Astrocyte (in vitro differentiated cells and primary cell): ENCODE measurements around the gene PCDHA2. TPM values are rescaled to one million over a fixed set of nuclear protein-coding genes. Genes with fewer than 3 reads are reported as not detected.
"Not testable (repeated sequence)": the region's sequence is repeated elsewhere in the genome, so short reads cannot be mapped to it uniquely, and the experiment has no call there.

Experiments used
- DNase-seq: peaks from one replicate; pipeline ENCODE4 v3.0.0-alpha.2; 2010; ENCODE audit warnings: low read depth
- FAIRE-seq: peaks from 2 replicates; lab custom pipeline; 2011; peaks lifted over from hg19 to GRCh38; lab: Jason Lieb, UNC
- H2AFZ ChIP-seq: 2 replicates; pipeline ENCODE4 v1.6.0; 2012; ENCODE audit warnings: low read depth, low read length, inconsistent platforms
- H3K27ac ChIP-seq: 2 replicates; pipeline ENCODE4 v1.5.1; 2011; ENCODE audit warnings: low read depth, low read length, inconsistent platforms
- H3K27me3 ChIP-seq: 2 replicates; pipeline ENCODE4 v1.6.0; 2011; ENCODE audit warnings: low read length, inconsistent platforms; ENCODE audit not compliant: insufficient read depth
- H3K36me3 ChIP-seq: 2 replicates; pipeline ENCODE4 v1.5.1; 2011; ENCODE audit warnings: low read length, inconsistent platforms; ENCODE audit not compliant: insufficient read depth
- H3K4me1 ChIP-seq: 2 replicates; pipeline ENCODE4 v1.5.1; 2011; ENCODE audit warnings: low read length, inconsistent platforms; ENCODE audit not compliant: insufficient read depth
- H3K4me2 ChIP-seq: 2 replicates; pipeline ENCODE4 v1.6.0; 2012; ENCODE audit warnings: low read length, inconsistent platforms
- H3K4me3 ChIP-seq: 2 replicates; pipeline ENCODE4 v1.5.1; 2011; ENCODE audit warnings: low read depth, mild to moderate bottlenecking, low read length, inconsistent platforms; ENCODE audit not compliant: insufficient read depth
- H3K79me2 ChIP-seq: 2 replicates; pipeline ENCODE4 v1.6.0; 2012; ENCODE audit warnings: mild to moderate bottlenecking, low read length, inconsistent platforms; ENCODE audit not compliant: insufficient read depth
- H3K9ac ChIP-seq: 2 replicates; pipeline ENCODE4 v1.6.0; 2012; ENCODE audit warnings: mild to moderate bottlenecking, low read length, inconsistent platforms
- H3K9me3 ChIP-seq: 2 replicates; pipeline ENCODE4 v1.5.1; 2012; ENCODE audit warnings: low read depth, mild to moderate bottlenecking, low read length, inconsistent platforms; ENCODE audit not compliant: insufficient read depth
- H4K20me1 ChIP-seq: 2 replicates; pipeline ENCODE4 v1.6.0; 2012; ENCODE audit warnings: low read length, inconsistent platforms; ENCODE audit not compliant: insufficient read depth
- H3K27ac Mint-ChIP-seq: one replicate; pipeline ENCODE4 v1.8.0; 2021; ENCODE audit warnings: mild to moderate bottlenecking, mixed read lengths; ENCODE audit not compliant: unreplicated experiment
- H3K27me3 Mint-ChIP-seq: one replicate; pipeline ENCODE4 v1.8.0; 2021; ENCODE audit warnings: low read depth, mixed read lengths; ENCODE audit not compliant: unreplicated experiment
- H3K36me3 Mint-ChIP-seq: one replicate; pipeline ENCODE4 v1.8.0; 2021; ENCODE audit warnings: low read depth, mixed read lengths; ENCODE audit not compliant: unreplicated experiment
- H3K4me1 Mint-ChIP-seq: one replicate; pipeline ENCODE4 v1.8.0; 2021; ENCODE audit warnings: low read depth, mixed read lengths; ENCODE audit not compliant: unreplicated experiment
- H3K4me3 Mint-ChIP-seq: one replicate; pipeline ENCODE4 v1.8.0; 2021; ENCODE audit warnings: mild to moderate bottlenecking, moderate library complexity, mixed read lengths; ENCODE audit not compliant: unreplicated experiment
- H3K9me3 Mint-ChIP-seq: one replicate; pipeline ENCODE4 v1.8.0; 2021; ENCODE audit warnings: mild to moderate bottlenecking, mixed read lengths; ENCODE audit not compliant: unreplicated experiment
- EZH2 ChIP-seq: IDR thresholded peaks from 2 replicates; pipeline ENCODE4 v1.6.1; 2012; ENCODE audit warnings: mild to moderate bottlenecking, low read length, inconsistent platforms; ENCODE audit not compliant: insufficient read depth
- total RNA-seq: library from RNA; stranded (reverse); gene quantifications from 2 replicates; pipeline ENCODE4 v1.2.1, GENCODE V29; 2021
- TF ChIP-seq, protein P1 (sequence below): IDR thresholded peaks from 2 replicates; pipeline ENCODE4 v1.5.1; 2011; ENCODE audit warnings: low read depth, mild to moderate bottlenecking, inconsistent platforms, low read length, moderate library complexity; ENCODE audit not compliant: insufficient read depth

Gene PCDHA2
- total RNA-seq, 1 donor from 2014 or later: 2.3 TPM

DNA sequence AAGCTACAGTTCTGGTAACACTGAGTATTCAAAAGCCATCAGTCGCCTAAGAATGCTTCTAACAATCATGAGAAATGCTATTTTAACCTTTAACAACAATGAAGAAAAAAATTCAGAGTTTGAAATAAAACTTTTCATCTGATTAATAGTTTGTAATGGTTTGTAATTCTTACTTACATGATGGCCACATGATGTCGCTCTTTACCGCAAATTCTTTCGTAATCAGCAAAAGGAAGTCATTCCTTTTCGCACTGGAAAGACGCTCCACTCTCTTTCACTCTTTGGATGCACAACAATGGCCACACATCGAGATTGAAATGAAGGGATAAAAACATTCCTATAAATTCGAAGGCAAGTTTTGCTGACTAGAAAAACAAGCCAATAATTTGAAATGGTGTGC, 39.3 kb downstream of the PCDHA2 start, which contains the start of gene PCDHA7:
PCDHA7 (plus strand) TSS at position 277 of the 400 bp plus-strand sequence; CDS start at position 392, 115 bp downstream.
- no peaks in the 10 kb centered on the region for H4K20me1 ChIP-seq
- H2AFZ ChIP-seq: no peak within 1 kb of the TSS
- H3K4me3 Mint-ChIP-seq: peak within 1 kb of the TSS; percentile 76
- H3K27ac Mint-ChIP-seq: no peak within 1 kb of the TSS
- H3K9me3 Mint-ChIP-seq: peaks cover 5% of the 10 kb centered on the region
- H3K4me3 ChIP-seq: no peak within 1 kb of the TSS
- no peak within 1 kb of the TSS for H3K9ac ChIP-seq
- H3K27me3 Mint-ChIP-seq: no peaks in the 10 kb centered on the region
- H3K4me1 Mint-ChIP-seq: no peaks in the 10 kb centered on the region
- no peak within 1 kb of the TSS for H3K4me2 ChIP-seq
- no peak within 1 kb of the TSS for H3K27ac ChIP-seq
- H3K79me2 ChIP-seq: no peaks in the 10 kb centered on the region
- H3K9me3 ChIP-seq: peaks cover 14% of the 10 kb centered on the region
- DNase-seq: peak; percentile 5
- FAIRE-seq: no peak
- H3K4me1 ChIP-seq: no peaks in the 10 kb centered on the region
- no peaks in the 10 kb centered on the region for H3K27me3 ChIP-seq
- TF ChIP-seq, protein P1, sequence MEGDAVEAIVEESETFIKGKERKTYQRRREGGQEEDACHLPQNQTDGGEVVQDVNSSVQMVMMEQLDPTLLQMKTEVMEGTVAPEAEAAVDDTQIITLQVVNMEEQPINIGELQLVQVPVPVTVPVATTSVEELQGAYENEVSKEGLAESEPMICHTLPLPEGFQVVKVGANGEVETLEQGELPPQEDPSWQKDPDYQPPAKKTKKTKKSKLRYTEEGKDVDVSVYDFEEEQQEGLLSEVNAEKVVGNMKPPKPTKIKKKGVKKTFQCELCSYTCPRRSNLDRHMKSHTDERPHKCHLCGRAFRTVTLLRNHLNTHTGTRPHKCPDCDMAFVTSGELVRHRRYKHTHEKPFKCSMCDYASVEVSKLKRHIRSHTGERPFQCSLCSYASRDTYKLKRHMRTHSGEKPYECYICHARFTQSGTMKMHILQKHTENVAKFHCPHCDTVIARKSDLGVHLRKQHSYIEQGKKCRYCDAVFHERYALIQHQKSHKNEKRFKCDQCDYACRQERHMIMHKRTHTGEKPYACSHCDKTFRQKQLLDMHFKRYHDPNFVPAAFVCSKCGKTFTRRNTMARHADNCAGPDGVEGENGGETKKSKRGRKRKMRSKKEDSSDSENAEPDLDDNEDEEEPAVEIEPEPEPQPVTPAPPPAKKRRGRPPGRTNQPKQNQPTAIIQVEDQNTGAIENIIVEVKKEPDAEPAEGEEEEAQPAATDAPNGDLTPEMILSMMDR: no peak
- no peak for TF ChIP-seq EZH2
- peaks cover 10% of the 10 kb centered on the region for H3K36me3 Mint-ChIP-seq
- no peaks in the 10 kb centered on the region for H3K36me3 ChIP-seq

DNA sequence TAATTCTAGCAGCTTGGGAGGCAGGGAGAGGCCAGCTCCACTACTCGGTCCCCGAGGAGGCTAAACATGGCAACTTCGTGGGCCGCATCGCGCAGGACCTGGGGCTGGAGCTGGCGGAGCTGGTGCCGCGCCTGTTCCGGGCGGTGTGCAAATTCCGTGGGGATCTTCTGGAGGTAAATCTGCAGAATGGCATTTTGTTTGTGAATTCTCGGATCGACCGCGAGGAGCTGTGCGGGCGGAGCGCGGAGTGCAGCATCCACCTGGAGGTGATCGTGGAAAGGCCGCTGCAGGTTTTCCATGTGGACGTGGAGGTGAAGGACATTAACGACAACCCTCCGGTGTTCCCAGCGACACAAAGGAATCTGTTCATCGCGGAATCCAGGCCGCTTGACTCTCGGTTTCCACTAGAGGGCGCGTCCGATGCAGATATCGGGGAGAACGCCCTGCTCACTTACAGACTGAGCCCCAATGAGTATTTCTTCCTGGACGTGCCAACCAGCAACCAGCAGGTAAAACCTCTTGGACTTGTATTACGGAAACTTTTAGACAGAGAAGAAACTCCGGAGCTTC, 39.9 kb downstream of the PCDHA2 start:
- H3K27ac ChIP-seq, H3K9me3 Mint-ChIP-seq, H3K27me3 Mint-ChIP-seq, H3K9ac ChIP-seq, H2AFZ ChIP-seq, H3K36me3 ChIP-seq, H3K79me2 ChIP-seq, H3K4me2 ChIP-seq, FAIRE-seq, H3K4me1 Mint-ChIP-seq, H3K4me3 ChIP-seq, H3K27ac Mint-ChIP-seq, H3K36me3 Mint-ChIP-seq, H3K27me3 ChIP-seq, H4K20me1 ChIP-seq, DNase-seq, H3K4me1 ChIP-seq: not testable (repeated sequence)
- H3K4me3 Mint-ChIP-seq: peak overlapping the region; percentile 76
- peaks cover 14% of the 10 kb centered on the region for H3K9me3 ChIP-seq

DNA sequence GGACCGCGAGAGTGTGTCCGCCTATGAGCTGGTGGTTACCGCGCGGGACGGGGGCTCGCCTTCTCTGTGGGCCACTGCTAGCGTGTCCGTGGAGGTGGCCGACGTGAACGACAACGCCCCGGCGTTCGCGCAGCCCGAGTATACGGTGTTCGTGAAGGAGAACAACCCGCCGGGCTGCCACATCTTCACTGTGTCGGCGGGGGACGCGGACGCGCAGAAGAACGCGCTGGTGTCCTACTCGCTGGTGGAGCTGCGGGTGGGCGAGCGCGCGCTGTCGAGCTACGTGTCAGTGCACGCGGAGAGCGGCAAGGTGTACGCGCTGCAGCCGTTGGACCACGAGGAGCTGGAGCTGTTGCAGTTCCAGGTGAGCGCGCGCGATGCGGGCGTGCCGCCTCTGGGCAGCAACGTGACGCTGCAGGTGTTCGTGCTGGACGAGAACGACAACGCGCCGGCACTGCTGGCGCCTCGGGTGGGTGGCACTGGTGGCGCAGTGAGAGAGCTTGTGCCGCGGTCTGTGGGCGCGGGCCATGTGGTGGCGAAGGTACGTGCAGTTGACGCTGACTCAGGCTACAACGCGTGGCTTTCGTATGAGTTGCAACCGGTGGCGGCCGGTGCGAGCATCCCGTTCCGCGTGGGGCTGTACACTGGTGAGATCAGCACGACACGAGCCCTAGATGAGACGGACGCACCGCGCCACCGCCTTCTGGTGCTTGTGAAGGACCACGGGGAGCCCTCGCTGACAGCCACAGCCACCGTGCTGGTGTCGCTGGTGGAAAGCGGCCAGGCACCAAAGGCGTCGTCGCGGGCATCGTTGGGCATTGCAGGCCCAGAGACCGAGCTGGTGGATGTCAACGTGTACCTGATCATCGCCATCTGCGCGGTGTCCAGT, 41.2 kb downstream of the PCDHA2 start:
- Histone ChIP-seq H3K27ac (no peak overlapping the region), H4K20me1 (no peaks in the 10 kb centered on the region), H2AFZ (no peak overlapping the region), H3K9ac (no peak overlapping the region), H3K4me2 (no peak overlapping the region), H3K79me2 (no peaks in the 10 kb centered on the region), H3K9me3 (peaks cover 14% of the 10 kb centered on the region), H3K36me3 (no peaks in the 10 kb centered on the region), H3K27me3 (no peaks in the 10 kb centered on the region), H3K4me1 (no peaks in the 10 kb centered on the region), H3K4me3 (no peak overlapping the region)
- no peaks in the 10 kb centered on the region for H3K4me1 Mint-ChIP-seq
- H3K9me3 Mint-ChIP-seq: peaks cover 5% of the 10 kb centered on the region
- H3K36me3 Mint-ChIP-seq: peaks cover 9% of the 10 kb centered on the region
- TF ChIP-seq, protein P1: no peak
- no peak for TF ChIP-seq EZH2
- H3K4me3 Mint-ChIP-seq: no peak overlapping the region
- H3K27ac Mint-ChIP-seq: no peak overlapping the region
- H3K27me3 Mint-ChIP-seq: no peaks in the 10 kb centered on the region
- no peak for DNase-seq
- FAIRE-seq: no peak
